GM23248 (cell line): ENCODE measurements around the gene ATP10A.

Experiments
- EZH2 ChIP-seq: fragments of 200-600 bp; sonication (generic); IDR thresholded peaks from 2 replicates; pipeline ENCODE4 v1.6.1; 2018; ENCODE audit warnings: antibody characterized with exemption, mild to moderate bottlenecking; ENCODE audit not compliant: insufficient read depth, poor library complexity, severe bottlenecking
- EZH2phosphoT487 ChIP-seq: fragments of 200-600 bp; sonication (generic); IDR thresholded peaks from 2 replicates; pipeline ENCODE4 v1.6.1; 2018; ENCODE audit warnings: antibody characterized with exemption, moderate library complexity, mild to moderate bottlenecking, low read depth; ENCODE audit not compliant: insufficient read depth

GRCh38 chr15:25665913-25666312 is 197.2 kb downstream of the ATP10A start:
- TF ChIP-seq EZH2phosphoT487 (no peak), EZH2 (no peak)
